Activated naive CD8-positive, alpha-beta T cell treated with anti-CD3 and anti-CD28 coated beads for 36 hours (primary cell): ENCODE results near the gene LGALS8. TPM values are rescaled to one million over a fixed set of nuclear protein-coding genes. Genes with fewer than 3 reads are reported as not detected.
"Not testable (repeated sequence)": the region's sequence is repeated elsewhere in the genome, so short reads cannot be mapped to it uniquely, and the experiment has no call there.

Source experiments
- DNase-seq: peaks from one replicate; pipeline ENCODE4 v3.0.0; 2021
- H3K27ac Mint-ChIP-seq: one replicate; pipeline ENCODE4 v1.8.0; 2022; ENCODE audit warnings: mild to moderate bottlenecking, moderate library complexity, mixed read lengths
- H3K27me3 Mint-ChIP-seq: one replicate; pipeline ENCODE4 v1.8.0; 2022; ENCODE audit warnings: mild to moderate bottlenecking, mixed read lengths
- H3K36me3 Mint-ChIP-seq: one replicate; pipeline ENCODE4 v1.8.0; 2021; ENCODE audit warnings: mild to moderate bottlenecking, mixed read lengths
- H3K4me1 Mint-ChIP-seq: one replicate; pipeline ENCODE4 v1.8.0; 2021; ENCODE audit warnings: mixed read lengths
- H3K4me3 Mint-ChIP-seq: one replicate; pipeline ENCODE4 v1.8.0; 2022; ENCODE audit warnings: mild to moderate bottlenecking, moderate library complexity, mixed read lengths
- H3K9me3 Mint-ChIP-seq: one replicate; pipeline ENCODE4 v1.8.0; 2022; ENCODE audit warnings: mixed read lengths
- total RNA-seq, 2 experiments: library from RNA; stranded (reverse); gene quantifications; one replicate each; pipeline ENCODE4 v1.2.3, GENCODE V29; 2021

The LGALS8 gene
- total RNA-seq, 2 experiments from 2014 or later: 69.0 to 76.6 TPM

DNA sequence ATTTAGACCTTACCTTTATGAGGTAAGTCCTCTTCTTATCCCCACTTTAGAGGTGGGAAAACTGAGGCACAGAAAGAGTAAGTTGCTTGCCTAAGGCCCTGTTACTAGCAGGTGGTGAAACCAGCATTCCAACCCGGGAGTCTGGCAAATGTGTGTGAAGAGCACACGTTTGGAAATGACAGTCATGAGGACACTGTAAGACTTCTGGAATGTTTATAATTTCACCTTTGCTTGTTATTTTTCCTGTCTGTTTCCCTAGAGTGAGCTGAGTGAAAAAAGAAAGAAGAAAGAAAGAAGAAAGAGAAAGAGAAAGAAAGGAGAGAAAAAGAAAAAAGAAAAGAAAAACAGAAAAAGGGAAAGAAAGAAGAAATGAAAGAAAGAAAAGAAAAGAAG lies 21.2 kb upstream of the LGALS8 start:
- peaks cover 5% of the 10 kb centered on the region for H3K27me3 Mint-ChIP-seq
- no peaks in the 10 kb centered on the region for H3K36me3 Mint-ChIP-seq
- peak overlapping the region; percentile 50 for H3K4me3 Mint-ChIP-seq
- H3K4me1 Mint-ChIP-seq: peaks cover 9% of the 10 kb centered on the region
- no peaks in the 10 kb centered on the region for H3K9me3 Mint-ChIP-seq
- H3K27ac Mint-ChIP-seq: no peak overlapping the region
- DNase-seq: no peak

- Mint-ChIP-seq H3K4me1 (peaks cover 9% of the 10 kb centered on the region), H3K9me3 (no peaks in the 10 kb centered on the region), H3K27me3 (peaks cover 5% of the 10 kb centered on the region), H3K27ac (peak overlapping the region; percentile 8), H3K36me3 (no peaks in the 10 kb centered on the region), H3K4me3 (peak overlapping the region; percentile 50)
- no peak for DNase-seq
Observed at GRCh38 chr1:236502972-236503639, 20.7 kb upstream of the LGALS8 start.

DNA sequence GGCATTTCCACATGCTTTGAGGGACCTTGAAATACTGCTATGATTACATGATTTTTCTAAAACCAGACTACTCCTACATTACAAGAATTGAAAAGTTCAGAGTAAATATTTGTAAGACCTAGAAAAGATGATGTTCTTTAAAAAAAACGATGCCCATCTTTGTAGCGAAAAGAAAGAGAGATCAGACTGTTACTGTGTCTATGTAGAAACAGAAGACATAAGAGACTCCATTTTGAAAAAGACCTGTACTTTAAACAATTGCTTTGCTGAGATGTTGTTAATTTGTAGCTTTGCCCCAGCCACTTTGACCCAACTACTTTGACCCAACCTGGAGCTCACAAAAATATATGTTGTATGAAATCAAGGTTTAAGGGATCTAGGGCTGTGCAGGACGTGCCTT lies 19.4 kb upstream of the LGALS8 start:
- not testable (repeated sequence) for H3K36me3 Mint-ChIP-seq, H3K27ac Mint-ChIP-seq, H3K9me3 Mint-ChIP-seq, DNase-seq, H3K27me3 Mint-ChIP-seq, H3K4me3 Mint-ChIP-seq
- H3K4me1 Mint-ChIP-seq: peaks cover 13% of the 10 kb centered on the region

DNA sequence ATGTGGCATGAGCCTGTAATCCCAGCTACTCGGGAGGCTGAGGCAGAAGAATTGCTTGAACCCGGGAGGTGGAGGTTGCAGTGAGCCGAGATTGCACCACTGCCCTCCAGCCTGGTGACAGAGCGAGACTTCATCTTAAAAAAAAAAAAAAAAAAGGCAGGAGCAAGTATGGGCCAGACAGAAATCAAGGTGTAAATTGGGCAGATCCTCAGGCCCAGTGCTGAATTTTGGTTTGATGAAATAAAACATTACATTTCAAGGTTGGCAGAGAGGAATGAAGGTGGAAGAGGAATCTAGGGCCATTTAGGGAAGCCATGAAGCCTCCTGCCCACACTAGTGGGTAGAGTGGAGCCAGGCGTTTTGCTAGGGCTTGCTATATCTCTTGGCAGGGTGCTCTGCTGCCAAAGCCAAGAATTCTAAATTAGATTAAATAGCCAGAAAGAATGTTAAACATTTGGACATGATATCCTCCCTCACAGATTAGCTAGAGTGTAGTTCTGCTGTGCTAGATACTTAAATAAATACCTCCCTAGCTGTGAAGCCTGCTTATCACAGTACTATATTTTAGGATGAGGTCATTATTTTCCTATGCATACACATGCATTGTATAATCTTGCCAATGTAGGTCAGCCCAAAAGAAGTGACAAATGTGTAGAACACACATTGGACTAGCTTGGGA lies 16.6 kb upstream of the LGALS8 start:
- no peaks in the 10 kb centered on the region for H3K36me3 Mint-ChIP-seq
- H3K4me1 Mint-ChIP-seq: peaks cover 13% of the 10 kb centered on the region
- H3K27me3 Mint-ChIP-seq: peaks cover 11% of the 10 kb centered on the region
- H3K9me3 Mint-ChIP-seq: no peaks in the 10 kb centered on the region
- no peak for DNase-seq
- H3K4me3 Mint-ChIP-seq: no peak overlapping the region
- no peak overlapping the region for H3K27ac Mint-ChIP-seq

DNA sequence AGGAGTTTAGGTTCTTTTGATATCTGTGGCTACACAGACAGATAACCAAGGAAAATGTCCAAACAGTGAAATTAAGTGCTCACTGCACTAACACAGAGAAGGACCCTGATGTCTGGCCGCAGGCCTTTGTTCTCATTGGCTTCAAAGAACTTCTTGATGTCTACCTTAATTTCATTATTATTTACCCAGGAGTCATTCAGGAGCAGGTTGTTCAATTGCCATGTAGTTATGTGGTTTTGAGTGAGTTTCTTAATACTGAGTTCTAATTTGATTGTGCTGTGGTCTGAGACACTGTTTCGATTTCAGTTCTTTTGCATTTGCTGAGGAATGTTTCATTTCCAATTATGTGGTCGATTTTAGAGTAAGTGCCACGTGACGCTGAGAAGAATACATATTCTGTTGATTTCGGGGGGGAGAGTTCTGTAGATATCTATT lies 15.2 kb upstream of the LGALS8 start:
- H3K36me3 Mint-ChIP-seq: no peaks in the 10 kb centered on the region
- peaks cover 6% of the 10 kb centered on the region for H3K27me3 Mint-ChIP-seq
- H3K9me3 Mint-ChIP-seq: no peaks in the 10 kb centered on the region
- H3K4me3 Mint-ChIP-seq: no peak overlapping the region
- DNase-seq: no peak
- no peak overlapping the region for H3K27ac Mint-ChIP-seq
- H3K4me1 Mint-ChIP-seq: peaks cover 3% of the 10 kb centered on the region

GRCh38 chr1:236509203-236509602 lies 14.6 kb upstream of the LGALS8 start:
- peaks cover 6% of the 10 kb centered on the region for H3K27me3 Mint-ChIP-seq
- no peaks in the 10 kb centered on the region for H3K9me3 Mint-ChIP-seq
- H3K4me1 Mint-ChIP-seq: peaks cover 3% of the 10 kb centered on the region
- no peak overlapping the region for H3K4me3 Mint-ChIP-seq
- H3K36me3 Mint-ChIP-seq: no peaks in the 10 kb centered on the region
- DNase-seq: no peak
- no peak overlapping the region for H3K27ac Mint-ChIP-seq

DNA sequence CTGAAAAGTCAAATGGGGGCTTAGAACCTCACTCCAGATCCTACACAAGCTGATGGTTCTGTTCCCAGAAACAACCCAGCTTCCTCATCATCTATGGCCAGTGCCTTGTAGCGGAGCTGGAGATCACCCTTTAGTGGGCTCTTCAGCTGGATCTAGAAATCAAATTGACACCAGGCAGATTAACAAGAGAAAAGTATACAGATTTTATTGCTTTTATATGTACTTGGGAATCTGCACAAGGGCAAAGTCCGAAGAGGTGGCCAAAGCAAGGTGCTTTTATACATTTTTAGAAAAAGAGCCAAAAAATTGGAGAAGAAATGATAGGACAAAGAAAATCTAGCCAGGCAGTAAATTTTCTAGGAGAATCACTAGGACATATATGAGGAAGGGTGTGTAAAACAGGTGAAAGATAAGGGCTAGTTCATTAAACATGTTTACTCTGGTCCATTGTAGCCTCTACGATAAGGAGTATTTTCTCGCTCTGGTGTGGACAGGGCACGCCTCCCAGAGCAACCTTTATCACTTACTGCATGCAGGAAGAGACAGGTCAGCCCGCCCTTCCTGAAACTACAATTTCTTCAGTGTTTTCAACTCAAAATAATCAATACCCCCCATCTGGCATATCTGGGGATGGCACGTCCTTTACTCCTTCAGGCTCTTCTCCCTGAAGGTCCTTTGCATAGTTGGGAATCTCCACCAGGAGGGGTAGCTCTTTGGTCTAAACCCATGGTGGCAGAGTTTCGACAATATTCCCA lies 14.0 kb upstream of the LGALS8 start:
- peaks cover 3% of the 10 kb centered on the region for H3K4me1 Mint-ChIP-seq
- H3K9me3 Mint-ChIP-seq: no peaks in the 10 kb centered on the region
- H3K27ac Mint-ChIP-seq: no peak overlapping the region
- no peak for DNase-seq
- no peaks in the 10 kb centered on the region for H3K36me3 Mint-ChIP-seq
- peaks cover 6% of the 10 kb centered on the region for H3K27me3 Mint-ChIP-seq
- no peak overlapping the region for H3K4me3 Mint-ChIP-seq

DNA sequence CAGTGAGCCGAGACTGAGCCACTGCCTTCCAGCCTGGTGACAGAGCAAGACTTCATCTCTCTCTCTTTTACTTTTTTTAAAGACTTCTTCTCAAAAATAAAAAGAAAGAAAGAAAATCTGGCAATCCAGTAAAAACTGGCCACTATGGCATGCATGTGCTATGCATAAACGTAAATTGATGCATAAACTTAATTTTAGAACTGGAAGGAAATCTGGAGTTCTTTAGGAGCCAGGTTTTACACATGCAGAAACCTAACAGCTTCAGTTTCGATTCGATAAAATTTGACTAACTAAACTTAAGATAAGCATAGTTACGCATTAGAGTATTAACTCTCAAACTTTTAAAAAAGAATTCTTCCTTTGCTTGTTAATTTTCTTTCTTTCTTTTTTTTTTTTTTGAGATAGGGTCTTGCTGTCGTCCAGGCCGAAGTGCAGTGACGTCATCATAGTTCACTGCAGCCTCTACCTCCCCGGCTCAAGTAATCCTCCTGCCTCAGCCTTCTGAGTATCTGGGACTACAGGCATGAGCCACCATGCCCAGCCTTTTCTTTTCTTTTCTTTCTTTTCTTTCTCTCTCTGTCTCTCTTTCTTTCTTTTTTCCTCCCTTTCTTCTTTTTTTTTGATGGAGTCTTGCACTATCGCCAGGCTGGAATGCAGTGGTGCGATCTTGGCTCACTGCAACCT lies 11.9 kb upstream of the LGALS8 start:
- Mint-ChIP-seq H3K27ac (no peak overlapping the region), H3K9me3 (no peaks in the 10 kb centered on the region), H3K36me3 (no peaks in the 10 kb centered on the region), H3K4me3 (no peak overlapping the region), H3K4me1 (peaks cover 9% of the 10 kb centered on the region), H3K27me3 (peaks cover 6% of the 10 kb centered on the region)
- no peak for DNase-seq

GRCh38 chr1:236514703-236515442 lies 8.9 kb upstream of the LGALS8 start:
- Mint-ChIP-seq H3K27ac (no peak overlapping the region), H3K27me3 (no peaks in the 10 kb centered on the region), H3K36me3 (no peaks in the 10 kb centered on the region), H3K9me3 (no peaks in the 10 kb centered on the region), H3K4me3 (no peak overlapping the region), H3K4me1 (peaks cover 7% of the 10 kb centered on the region)
- no peak for DNase-seq

DNA sequence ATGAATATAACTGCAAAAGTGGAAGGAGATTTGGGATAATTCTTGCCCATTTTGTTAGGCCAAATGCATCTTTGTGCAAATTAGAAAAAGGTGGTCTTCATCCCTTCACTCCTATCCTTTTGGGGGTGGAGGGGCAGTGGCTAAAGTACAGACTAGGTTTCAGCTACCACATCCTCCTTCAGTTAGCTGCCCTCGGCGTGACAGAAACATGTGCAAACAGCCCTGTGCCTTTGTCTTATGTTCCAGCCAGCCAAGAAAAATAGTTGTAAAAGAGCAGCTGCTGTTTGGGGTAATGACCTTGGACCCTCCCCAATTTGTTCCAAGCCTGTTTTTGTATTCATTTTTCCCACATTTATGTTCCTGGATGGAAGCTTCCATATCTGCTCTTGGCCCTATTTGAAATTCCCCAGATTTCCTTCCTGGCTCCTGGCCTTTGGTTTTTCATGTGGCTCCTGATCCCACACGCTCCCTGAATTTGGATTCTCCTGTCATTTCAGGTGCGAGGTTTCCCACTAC lies 8.3 kb upstream of the LGALS8 start:
- no peaks in the 10 kb centered on the region for H3K27me3 Mint-ChIP-seq
- H3K4me1 Mint-ChIP-seq: peaks cover 7% of the 10 kb centered on the region
- H3K4me3 Mint-ChIP-seq: no peak overlapping the region
- H3K9me3 Mint-ChIP-seq: no peaks in the 10 kb centered on the region
- no peaks in the 10 kb centered on the region for H3K36me3 Mint-ChIP-seq
- no peak for DNase-seq
- no peak overlapping the region for H3K27ac Mint-ChIP-seq

GRCh38 chr1:236516929-236517704 lies 6.7 kb upstream of the LGALS8 start:
- peaks cover 7% of the 10 kb centered on the region for H3K4me1 Mint-ChIP-seq
- no peak overlapping the region for H3K27ac Mint-ChIP-seq
- no peaks in the 10 kb centered on the region for H3K36me3 Mint-ChIP-seq
- DNase-seq: no peak
- H3K9me3 Mint-ChIP-seq: no peaks in the 10 kb centered on the region
- H3K4me3 Mint-ChIP-seq: peak overlapping the region; percentile 49
- H3K27me3 Mint-ChIP-seq: no peaks in the 10 kb centered on the region

- Mint-ChIP-seq H3K36me3 (no peaks in the 10 kb centered on the region), H3K9me3 (no peaks in the 10 kb centered on the region), H3K27me3 (no peaks in the 10 kb centered on the region), H3K27ac (no peak overlapping the region), H3K4me1 (peaks cover 11% of the 10 kb centered on the region), H3K4me3 (no peak overlapping the region)
- no peak for DNase-seq
Observed at GRCh38 chr1:236518322-236518721, 5.5 kb upstream of the LGALS8 start.

DNA sequence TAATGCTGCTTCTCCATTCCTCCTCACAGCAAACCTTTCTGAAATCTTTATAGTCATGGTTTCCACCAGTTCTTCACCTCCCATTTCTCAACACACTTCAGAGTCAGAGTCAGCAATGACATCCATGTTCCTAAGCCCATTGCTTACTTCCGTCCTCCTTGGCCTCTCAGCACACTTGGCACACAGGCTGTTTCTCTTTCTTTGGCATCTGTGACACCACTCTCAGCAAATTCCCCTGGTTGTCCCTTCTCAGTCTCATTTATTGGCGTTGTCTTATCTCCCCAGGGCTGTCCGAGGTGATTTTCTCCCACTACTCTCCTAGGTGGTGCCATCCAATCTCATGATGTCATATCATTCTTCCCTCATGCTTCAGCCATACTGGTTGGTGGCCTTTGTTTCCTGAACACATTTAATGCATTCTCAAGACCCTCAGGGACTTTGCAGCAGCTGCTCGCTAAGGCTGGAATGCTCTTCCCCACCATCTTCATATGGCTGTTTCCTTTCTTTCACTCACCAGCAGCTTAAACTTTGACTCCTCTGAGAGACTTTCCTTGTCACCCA lies 3.3 kb upstream of the LGALS8 start:
- DNase-seq: no peak
- Mint-ChIP-seq H3K4me1 (peaks cover 13% of the 10 kb centered on the region), H3K27me3 (no peaks in the 10 kb centered on the region), H3K9me3 (no peaks in the 10 kb centered on the region), H3K36me3 (peaks cover 5% of the 10 kb centered on the region), H3K4me3 (no peak overlapping the region), H3K27ac (no peak overlapping the region)
